NK-92 (cell line): ENCODE measurements around the gene AK5.

Experiments used
- DNase-seq: peaks from one replicate; lab custom pipeline; 2025; ENCODE audit not compliant: unreplicated experiment; lab: John Stamatoyannopoulos, UW

The AK5 gene

DNA sequence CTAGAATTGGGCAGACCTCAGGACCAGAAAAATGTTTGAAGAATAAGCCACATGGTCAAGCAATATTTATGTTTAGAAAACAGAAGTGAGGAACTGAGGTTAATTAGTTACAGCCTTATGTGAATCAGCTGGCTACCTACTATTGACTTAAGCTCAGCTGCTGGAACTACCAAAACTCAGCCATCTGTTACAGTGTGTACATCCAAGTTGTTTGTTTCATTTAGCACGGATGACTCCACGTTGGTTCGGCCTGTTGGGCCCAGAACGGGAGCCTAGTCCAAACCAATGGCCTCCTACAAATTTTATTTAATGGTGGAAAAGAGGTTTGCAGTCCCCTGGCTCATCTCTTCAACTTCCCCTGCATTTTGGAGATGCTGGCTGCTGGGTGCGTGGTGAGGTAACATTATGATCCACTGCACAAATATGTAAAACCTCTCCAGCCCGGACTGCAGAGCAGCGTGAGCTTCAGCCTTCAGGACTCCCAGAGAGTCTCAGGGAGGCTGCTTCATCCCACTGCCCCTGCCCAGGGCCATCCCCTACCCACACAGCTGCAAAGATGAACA, 257.2 kb downstream of the AK5 start:
- no peak for DNase-seq

- no peak for DNase-seq
These were observed 257.8 kb downstream of the AK5 start for GRCh38 chr1:77539519-77540142.

GRCh38 chr1:77540501-77541161, 258.8 kb downstream of the AK5 start:
- no peak for DNase-seq

DNA sequence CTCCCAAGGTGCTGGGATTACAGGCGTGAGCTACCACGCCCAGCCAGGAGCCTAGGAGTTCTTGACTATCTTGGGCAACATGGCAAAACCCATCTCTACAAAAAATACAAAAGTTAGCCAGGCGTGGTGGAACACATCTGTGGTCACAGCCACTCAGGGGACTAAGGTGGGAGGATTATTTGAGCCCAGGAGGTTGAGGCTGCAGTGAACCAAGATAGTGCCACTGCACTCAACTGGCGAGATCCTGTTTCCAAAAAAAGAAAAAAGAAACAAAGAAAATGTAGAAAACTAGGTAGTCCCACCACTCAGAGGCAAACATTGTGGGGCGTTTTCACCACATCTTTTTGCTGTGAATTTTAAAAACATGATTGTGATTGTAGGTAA, 259.3 kb downstream of the AK5 start:
- no peak for DNase-seq

DNA sequence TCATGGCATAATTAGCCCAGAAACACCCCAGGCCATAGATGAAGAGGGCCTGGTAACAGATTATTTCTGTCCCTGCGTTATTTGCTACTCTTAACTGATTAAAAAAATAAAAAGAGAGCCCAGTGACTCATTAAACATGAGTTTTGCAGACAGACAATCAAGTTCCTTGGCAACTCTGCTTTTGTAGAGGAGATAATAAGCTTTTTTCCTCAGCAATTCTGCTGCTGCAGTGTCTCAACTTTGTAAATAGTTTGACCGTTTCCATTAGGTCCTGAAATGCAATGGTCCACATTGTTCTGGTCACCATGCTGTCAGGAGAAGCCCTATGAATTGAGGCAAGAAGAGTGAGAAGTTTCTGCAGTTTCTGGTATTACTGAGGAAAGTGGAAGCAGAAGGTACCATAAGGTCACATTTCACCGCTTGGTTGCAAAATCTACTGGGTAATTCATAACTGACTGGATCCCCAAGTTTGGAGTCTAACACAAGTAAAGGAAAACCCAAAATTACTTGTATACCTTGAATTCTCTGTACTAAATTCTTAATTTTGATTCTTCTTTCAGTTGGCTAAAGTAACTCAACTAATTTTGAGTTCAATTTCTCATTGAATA, 261.1 kb downstream of the AK5 start:
- DNase-seq, result no peak

DNA sequence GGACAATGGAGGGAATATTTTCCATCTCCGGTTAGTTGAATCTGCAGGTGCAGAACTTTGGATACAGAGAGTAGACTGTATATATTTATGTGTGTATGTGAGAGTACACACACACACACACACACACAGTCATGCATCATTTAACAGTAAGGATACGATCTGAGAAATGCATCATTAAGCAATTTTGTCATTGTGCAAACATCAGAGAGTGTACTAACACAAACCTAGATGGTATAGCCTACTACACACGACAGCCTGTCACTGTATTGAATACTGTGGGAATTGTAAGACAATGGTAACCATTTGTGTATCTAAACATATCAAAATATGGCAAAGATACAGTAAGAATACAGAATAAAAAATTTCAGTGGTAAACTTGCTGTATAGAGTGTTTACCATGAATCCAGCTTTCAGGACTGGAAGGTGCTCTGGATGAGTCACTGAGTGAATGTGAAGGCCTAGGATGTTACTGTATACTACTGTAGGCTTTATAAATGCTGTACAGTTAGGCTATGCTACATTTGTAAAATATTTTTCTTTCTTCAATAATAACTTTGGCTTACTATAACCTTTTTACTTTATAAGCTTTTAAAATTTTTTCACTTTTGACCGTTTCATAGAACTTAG, 262.1 kb downstream of the AK5 start:
- DNase-seq, result no peak

DNA sequence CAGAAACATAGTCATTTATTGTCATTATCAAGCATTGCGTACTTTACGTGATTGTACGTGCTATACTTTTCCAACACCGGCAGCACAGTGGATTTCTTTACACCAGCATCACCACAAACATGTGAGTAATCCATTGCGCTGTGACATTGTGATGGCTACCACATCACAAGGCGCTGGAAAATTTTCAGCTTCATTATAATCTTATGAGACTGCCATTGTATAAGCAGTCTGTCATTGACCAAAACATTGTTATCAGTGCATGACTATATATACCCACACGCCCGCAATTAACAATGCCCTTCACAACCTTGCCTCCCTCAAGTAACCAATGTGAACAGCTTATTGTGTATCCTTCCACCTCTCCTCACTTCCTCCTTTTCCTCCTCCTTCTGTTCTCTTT, 263.0 kb downstream of the AK5 start:
- no peak for DNase-seq

GRCh38 chr1:77545970-77546369, 264.2 kb downstream of the AK5 start:
- DNase-seq, result no peak

DNA sequence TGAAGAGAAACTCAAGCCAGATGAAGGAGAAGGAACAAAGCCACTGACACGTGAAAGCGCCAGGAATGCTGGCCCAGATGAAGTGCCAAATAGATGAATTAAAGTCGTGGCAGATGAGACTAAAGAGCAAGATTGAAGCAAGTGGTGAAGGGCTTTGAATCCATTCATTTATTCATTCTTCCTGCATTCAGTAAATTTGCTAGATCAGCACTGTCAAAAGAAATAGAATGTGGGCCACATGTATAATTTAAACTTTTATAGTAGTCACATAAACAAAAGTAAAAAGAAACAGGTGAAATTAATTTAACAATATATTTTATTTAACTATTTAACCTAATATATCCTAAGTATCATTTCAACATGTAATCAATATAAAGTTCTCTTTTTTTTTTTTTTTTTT, 265.1 kb downstream of the AK5 start:
- no peak for DNase-seq

DNA sequence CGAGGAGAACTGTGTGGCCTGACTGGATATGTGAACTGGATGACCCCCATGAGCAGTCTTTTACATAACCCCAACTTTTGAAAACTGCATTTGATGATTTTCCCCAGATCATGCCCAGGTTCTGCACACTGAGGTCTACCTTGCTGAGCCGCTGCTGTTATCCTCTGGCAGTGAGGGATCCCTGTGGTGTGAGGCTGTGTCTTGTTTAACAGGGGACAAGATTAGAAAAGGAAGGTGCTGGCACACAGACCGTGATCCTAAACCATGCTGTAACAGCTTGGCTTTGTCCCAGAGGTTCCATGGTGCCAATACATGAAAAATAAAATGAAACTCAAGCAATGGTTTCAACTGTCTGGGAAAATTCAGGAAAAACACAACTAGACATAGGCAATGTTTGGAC, 266.5 kb downstream of the AK5 start:
- no peak for DNase-seq

- DNase-seq, result no peak
These were observed 268.3 kb downstream of the AK5 start for GRCh38 chr1:77550135-77550534.

DNA sequence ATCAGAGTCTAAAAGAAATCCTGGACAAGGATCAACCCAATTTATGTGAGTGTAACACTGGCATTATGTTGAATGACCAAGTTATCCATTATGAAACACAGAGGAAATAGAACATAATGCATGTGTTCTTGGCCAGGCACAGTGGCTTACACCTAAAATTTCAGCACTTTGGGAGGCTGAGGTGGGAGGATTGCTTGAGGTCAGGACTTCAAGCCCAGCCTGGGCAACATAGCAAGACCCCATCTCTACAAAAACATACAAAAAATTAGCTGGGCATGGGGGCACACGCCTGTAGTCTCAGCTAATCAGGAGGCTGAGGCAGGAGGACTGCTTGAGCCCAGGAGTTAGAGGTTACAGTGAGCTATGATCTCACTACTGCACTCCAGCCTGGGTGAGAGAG, 270.8 kb downstream of the AK5 start:
- no peak for DNase-seq

DNA sequence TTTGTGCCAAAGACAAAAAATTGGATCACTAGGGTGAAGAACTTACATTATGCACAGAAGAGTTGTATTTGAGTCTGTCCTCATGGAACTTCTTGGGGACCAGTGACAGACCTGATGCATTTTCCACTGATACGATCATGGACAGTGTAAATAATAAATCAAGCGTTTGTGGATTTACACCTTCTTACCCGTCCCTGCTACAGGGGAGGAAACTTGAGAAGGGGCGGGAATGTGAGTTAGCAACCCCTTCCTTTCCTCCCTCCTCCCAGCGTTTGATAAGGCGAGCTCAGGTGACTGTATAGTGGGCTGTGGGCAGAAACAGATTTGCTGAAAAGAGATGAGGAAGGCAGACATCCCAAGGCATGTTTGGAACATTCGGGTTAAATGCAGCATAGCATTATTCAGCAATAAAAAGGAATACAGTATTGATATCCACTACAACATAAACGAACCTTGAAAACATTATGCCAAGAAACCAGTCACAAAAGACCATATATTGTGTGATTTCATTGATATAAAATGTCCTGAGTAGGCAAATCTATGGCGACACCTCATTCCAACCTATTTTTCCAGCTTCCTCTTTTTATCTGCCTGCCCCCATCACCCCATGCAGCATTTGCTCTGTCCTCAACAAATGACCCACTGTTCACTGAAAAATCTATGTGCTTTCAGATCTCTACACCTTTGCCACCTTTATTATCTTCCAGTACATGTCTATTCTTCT, 271.9 kb downstream of the AK5 start:
- no peak for DNase-seq

GRCh38 chr1:77556045-77556444, 274.2 kb downstream of the AK5 start:
- no peak for DNase-seq

DNA sequence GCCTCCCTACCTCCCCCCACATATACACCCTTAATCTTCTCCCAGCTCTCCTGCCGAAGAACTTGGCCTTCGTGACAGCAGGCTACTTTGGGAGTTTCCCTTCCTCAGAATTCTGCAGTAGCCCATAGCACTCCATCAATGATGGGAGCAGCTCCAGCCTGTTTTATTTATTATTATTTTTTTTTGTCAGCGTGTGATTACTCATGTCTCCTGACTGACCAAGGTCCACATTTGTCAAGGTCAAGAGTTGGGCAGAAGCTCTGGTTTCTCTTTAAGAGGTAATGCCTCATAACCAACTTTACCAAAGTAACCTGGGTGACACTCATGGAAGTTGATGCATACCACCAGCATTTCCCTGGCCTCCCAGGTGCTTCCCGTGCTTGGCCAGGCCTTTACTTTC, 275.2 kb downstream of the AK5 start:
- no peak for DNase-seq

DNA sequence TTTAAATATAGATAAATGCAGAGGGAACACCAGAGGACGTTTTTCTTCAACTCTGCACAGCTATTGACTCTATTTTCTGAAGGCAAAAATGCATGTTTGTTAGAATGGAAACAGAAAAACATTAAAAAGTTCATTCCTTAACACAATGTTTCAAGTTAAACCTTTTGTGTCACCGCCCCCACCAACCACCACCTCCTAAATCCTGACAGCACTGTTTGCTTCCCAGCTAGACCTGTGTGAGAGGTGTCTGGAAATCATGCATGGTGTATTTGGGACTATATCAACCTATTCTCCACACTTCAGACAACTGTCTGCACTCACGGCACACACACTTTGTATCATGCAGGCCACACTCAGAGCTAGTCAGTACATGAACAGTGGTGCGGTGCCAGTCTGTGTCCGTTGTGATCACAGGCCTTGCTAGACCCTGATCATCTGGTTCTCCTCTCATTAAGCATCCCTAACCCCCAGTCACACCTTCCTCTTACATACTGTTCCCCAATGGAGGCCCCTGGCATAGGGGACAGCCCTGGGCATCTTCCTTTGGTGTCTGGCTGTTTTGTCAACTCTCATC, 276.9 kb downstream of the AK5 start:
- DNase-seq, result no peak

- DNase-seq, result no peak
These were observed 278.9 kb downstream of the AK5 start for GRCh38 chr1:77560741-77561140.

DNA sequence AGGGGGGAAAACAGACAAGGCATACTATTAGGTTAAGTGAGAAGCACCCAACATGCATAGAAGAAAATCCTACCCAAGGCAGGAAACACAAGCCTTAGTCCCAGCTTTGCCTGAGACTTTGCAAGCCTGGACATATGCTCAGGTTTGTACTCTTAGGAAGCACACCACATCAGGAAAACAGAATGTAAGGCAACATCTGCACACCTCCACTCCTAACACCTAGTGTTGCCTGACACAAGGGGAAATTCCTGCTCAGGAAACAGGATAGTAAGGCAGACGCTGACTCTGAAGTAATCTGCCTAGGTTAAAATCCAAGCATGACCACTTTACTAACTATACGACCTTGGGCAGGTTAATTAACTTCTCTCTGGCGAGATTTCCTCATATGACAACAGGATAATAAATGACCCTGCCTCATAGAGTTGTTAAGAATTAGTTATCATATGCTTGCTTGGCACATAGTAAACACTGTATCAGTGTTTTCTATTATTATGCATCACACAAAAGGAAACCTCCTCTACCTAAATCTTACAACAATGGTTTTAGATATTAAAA, 280.9 kb downstream of the AK5 start:
- no peak for DNase-seq

- no peak for DNase-seq
These were observed 283.5 kb downstream of the AK5 start for GRCh38 chr1:77565321-77565720.

DNA sequence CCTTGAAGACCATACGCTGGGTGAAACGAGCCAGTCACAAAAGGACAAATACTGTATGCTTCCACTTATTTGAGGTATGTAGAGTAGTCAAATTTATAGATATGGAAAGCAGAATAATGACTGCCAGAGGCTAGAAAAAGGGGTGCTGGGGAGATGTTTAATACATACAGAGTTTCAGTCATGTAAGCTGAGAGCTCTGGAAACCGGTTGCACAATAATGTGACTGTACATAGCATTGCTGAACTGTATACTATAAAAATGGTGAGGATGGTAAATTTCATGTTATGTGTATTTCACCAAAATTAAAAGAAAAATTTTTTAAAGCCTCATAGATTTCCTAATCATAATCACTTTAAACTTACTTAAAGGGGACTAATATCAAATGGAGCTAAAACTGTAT, 289.8 kb downstream of the AK5 start:
- DNase-seq, result no peak

DNA sequence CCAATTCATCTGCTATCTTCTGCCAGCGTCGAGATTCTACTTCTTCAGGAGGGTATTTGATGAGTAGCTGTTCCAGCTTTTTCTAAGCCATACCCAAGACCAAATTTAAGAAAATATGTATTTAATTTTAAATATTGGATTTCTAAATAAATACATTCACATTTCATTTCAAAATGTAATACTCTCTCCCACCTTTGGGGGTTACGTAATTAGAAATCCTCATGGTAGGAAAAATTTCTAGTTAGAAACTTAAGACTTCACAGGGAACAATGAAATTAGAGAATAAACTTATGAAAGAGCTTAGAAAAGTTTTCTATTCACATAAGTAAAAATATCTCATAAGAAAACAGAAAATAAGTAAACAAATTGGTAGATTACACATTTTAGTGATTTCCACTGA, 297.7 kb downstream of the AK5 start:
- no peak for DNase-seq
